ENCODE results near the gene FUT8.
"Not testable (repeated sequence)": the region's sequence is repeated elsewhere in the genome, so short reads cannot be mapped to it uniquely, and the experiment has no call there.

FUT8 gene

DNA sequence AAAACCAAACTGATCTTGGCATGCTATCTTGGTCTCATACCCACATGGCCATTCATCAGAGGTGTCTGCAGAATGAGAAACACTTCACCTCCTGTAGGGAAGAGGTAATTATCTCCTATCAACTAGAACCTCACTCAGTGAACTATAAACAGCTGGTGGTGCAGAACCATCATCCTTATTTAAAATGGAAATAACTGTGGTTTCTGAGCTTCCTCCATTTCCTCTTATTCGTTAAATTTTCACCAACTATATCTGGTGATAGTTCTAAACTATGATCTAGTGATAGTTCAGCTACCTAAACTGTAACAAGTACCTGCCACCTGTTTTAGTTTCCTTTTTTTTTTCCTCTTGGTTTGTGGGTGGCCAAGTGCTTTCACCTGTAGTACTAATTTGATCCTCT is 218.5 kb downstream of the FUT8 start (continued):
- TF ChIP-seq TOX (CRISPR knock-in tag; IDR thresholded peaks at IDR 0.05; ENCODE audit: borderline replicate concordance) (no peak), GLIS3 (CRISPR knock-in tag; IDR thresholded peaks at IDR 0.05) (no peak), RARB (CRISPR knock-in tag; IDR thresholded peaks at IDR 0.05) (no peak), BACH2 (CRISPR knock-in tag; IDR thresholded peaks at IDR 0.05; ENCODE audit: borderline replicate concordance) (no peak)
- TF ChIP-seq, protein P1, sequence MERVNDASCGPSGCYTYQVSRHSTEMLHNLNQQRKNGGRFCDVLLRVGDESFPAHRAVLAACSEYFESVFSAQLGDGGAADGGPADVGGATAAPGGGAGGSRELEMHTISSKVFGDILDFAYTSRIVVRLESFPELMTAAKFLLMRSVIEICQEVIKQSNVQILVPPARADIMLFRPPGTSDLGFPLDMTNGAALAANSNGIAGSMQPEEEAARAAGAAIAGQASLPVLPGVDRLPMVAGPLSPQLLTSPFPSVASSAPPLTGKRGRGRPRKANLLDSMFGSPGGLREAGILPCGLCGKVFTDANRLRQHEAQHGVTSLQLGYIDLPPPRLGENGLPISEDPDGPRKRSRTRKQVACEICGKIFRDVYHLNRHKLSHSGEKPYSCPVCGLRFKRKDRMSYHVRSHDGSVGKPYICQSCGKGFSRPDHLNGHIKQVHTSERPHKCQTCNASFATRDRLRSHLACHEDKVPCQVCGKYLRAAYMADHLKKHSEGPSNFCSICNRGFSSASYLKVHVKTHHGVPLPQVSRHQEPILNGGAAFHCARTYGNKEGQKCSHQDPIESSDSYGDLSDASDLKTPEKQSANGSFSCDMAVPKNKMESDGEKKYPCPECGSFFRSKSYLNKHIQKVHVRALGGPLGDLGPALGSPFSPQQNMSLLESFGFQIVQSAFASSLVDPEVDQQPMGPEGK (CRISPR knock-in tag; IDR thresholded peaks at IDR 0.05; ENCODE audit: borderline replicate concordance): no peak
- TF ChIP-seq, protein P2, sequence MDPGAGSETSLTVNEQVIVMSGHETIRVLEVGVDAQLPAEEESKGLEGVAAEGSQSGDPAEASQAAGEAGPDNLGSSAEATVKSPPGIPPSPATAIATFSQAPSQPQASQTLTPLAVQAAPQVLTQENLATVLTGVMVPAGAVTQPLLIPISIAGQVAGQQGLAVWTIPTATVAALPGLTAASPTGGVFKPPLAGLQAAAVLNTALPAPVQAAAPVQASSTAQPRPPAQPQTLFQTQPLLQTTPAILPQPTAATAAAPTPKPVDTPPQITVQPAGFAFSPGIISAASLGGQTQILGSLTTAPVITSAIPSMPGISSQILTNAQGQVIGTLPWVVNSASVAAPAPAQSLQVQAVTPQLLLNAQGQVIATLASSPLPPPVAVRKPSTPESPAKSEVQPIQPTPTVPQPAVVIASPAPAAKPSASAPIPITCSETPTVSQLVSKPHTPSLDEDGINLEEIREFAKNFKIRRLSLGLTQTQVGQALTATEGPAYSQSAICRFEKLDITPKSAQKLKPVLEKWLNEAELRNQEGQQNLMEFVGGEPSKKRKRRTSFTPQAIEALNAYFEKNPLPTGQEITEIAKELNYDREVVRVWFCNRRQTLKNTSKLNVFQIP (CRISPR knock-in tag; IDR thresholded peaks at IDR 0.05; ENCODE audit: borderline replicate concordance, low read depth): no peak

DNA sequence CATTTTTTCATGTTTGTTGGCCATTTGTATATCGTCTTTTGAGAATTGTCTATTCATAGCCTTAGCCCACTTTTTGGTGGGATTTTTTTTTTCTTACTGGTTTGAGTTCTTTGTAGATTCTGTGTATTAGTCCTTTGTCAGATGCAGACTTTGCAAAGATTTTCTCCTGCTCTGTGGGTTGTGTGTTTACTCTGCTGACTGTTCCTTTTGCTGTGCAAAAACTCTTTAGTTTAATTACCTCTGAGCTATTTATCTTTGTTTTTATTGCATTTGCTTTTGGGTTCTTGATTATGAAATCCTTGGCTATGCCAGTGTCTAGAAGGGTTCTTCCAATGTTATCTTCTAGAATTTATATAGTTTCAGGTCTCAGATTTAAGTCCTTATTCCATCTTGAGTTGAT is 220.0 kb downstream of the FUT8 start:
- ATAC-seq: no peak
- TF ChIP-seq, protein P3, sequence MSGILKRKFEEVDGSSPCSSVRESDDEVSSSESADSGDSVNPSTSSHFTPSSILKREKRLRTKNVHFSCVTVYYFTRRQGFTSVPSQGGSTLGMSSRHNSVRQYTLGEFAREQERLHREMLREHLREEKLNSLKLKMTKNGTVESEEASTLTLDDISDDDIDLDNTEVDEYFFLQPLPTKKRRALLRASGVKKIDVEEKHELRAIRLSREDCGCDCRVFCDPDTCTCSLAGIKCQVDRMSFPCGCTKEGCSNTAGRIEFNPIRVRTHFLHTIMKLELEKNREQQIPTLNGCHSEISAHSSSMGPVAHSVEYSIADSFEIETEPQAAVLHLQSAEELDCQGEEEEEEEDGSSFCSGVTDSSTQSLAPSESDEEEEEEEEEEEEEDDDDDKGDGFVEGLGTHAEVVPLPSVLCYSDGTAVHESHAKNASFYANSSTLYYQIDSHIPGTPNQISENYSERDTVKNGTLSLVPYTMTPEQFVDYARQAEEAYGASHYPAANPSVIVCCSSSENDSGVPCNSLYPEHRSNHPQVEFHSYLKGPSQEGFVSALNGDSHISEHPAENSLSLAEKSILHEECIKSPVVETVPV (CRISPR knock-in tag; IDR thresholded peaks at IDR 0.05): no peak
- TF ChIP-seq, protein P1 (CRISPR knock-in tag; IDR thresholded peaks at IDR 0.05; ENCODE audit: borderline replicate concordance): no peak
- no peak for TF ChIP-seq ZFP30 (CRISPR knock-in tag; IDR thresholded peaks at IDR 0.05)
- no peak for TF ChIP-seq BACH2 (CRISPR knock-in tag; IDR thresholded peaks at IDR 0.05; ENCODE audit: borderline replicate concordance)
- TF ChIP-seq, protein P2 (CRISPR knock-in tag; IDR thresholded peaks at IDR 0.05; ENCODE audit: borderline replicate concordance, low read depth): no peak
- TF ChIP-seq, protein P4, sequence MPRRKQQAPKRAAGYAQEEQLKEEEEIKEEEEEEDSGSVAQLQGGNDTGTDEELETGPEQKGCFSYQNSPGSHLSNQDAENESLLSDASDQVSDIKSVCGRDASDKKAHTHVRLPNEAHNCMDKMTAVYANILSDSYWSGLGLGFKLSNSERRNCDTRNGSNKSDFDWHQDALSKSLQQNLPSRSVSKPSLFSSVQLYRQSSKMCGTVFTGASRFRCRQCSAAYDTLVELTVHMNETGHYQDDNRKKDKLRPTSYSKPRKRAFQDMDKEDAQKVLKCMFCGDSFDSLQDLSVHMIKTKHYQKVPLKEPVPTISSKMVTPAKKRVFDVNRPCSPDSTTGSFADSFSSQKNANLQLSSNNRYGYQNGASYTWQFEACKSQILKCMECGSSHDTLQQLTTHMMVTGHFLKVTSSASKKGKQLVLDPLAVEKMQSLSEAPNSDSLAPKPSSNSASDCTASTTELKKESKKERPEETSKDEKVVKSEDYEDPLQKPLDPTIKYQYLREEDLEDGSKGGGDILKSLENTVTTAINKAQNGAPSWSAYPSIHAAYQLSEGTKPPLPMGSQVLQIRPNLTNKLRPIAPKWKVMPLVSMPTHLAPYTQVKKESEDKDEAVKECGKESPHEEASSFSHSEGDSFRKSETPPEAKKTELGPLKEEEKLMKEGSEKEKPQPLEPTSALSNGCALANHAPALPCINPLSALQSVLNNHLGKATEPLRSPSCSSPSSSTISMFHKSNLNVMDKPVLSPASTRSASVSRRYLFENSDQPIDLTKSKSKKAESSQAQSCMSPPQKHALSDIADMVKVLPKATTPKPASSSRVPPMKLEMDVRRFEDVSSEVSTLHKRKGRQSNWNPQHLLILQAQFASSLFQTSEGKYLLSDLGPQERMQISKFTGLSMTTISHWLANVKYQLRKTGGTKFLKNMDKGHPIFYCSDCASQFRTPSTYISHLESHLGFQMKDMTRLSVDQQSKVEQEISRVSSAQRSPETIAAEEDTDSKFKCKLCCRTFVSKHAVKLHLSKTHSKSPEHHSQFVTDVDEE (CRISPR knock-in tag; IDR thresholded peaks at IDR 0.05): no peak
- no peak for TF ChIP-seq ARNTL (CRISPR knock-in tag; IDR thresholded peaks at IDR 0.05; ENCODE audit: borderline replicate concordance, low read depth)
- TF ChIP-seq, protein P5, sequence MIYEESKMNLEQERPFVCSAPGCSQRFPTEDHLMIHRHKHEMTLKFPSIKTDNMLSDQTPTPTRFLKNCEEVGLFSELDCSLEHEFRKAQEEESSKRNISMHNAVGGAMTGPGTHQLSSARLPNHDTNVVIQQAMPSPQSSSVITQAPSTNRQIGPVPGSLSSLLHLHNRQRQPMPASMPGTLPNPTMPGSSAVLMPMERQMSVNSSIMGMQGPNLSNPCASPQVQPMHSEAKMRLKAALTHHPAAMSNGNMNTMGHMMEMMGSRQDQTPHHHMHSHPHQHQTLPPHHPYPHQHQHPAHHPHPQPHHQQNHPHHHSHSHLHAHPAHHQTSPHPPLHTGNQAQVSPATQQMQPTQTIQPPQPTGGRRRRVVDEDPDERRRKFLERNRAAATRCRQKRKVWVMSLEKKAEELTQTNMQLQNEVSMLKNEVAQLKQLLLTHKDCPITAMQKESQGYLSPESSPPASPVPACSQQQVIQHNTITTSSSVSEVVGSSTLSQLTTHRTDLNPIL (CRISPR knock-in tag; IDR thresholded peaks at IDR 0.05; ENCODE audit: low read depth): no peak
- no peak for TF ChIP-seq ISL1 (CRISPR knock-in tag; IDR thresholded peaks at IDR 0.05)
- TF ChIP-seq TOX (CRISPR knock-in tag; IDR thresholded peaks at IDR 0.05; ENCODE audit: borderline replicate concordance): no peak
- no peak for TF ChIP-seq ESRRG (CRISPR knock-in tag; IDR thresholded peaks at IDR 0.05)
- no peak for TF ChIP-seq SNAI2 (CRISPR knock-in tag; IDR thresholded peaks at IDR 0.05)
- no peak for TF ChIP-seq PPARA (CRISPR knock-in tag; IDR thresholded peaks at IDR 0.05; ENCODE audit: borderline replicate concordance)
- no peak for TF ChIP-seq TCF4 (CRISPR knock-in tag; IDR thresholded peaks at IDR 0.05; ENCODE audit: borderline replicate concordance)

DNA sequence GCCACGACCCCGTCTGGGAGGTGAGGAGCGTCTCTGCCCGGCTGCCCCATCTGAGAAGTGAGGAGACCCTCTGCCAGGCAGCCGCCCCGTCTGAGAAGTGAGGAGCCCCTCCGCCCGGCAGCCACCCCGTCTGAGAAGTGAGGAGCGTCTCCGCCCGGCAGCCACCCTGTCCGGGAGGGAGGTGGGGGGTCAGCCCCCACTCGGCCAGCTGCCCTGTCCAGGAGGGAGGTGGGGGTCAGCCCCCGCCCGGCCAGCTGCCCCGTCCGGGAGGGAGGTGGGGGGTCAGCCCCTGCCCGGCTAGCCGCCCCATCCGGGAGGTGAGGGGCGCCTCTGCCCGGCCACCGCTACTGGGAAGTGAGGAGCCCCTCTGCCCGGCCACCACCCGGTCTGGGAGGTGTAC is 221.1 kb downstream of the FUT8 start:
- not testable (repeated sequence) for ATAC-seq
